ENCODE results near the gene SPP2. TPM values are rescaled to one million over a fixed set of nuclear protein-coding genes. Genes with fewer than 3 reads are reported as not detected.

SPP2 gene
- total RNA-seq, 1 donor from 2014 or later, result not detected

GRCh38 chr2:234038076-234038802, 12.3 kb upstream of the SPP2 start:
- DNase-seq (ENCODE audit: low spot score), result no peak

GRCh38 chr2:234044157-234044556, 6.3 kb upstream of the SPP2 start:
- no peak for DNase-seq (ENCODE audit: low spot score)

- no peak for DNase-seq (ENCODE audit: low spot score)
These were observed 4.0 kb upstream of the SPP2 start for GRCh38 chr2:234046521-234046920.

GRCh38 chr2:234047361-234047760, 3.1 kb upstream of the SPP2 start:
- no peak for DNase-seq (ENCODE audit: low spot score)

- no peak for DNase-seq (ENCODE audit: low spot score)
These were observed 2.5 kb upstream of the SPP2 start for GRCh38 chr2:234048049-234048448.

GRCh38 chr2:234051374-234052070, 1.0 kb downstream of the SPP2 start:
- DNase-seq (ENCODE audit: low spot score), result no peak

GRCh38 chr2:234058881-234059280, 8.4 kb downstream of the SPP2 start:
- no peak for DNase-seq (ENCODE audit: low spot score)

GRCh38 chr2:234060236-234060635, 9.7 kb downstream of the SPP2 start:
- DNase-seq (ENCODE audit: low spot score), result no peak

GRCh38 chr2:234061624-234062257, 11.2 kb downstream of the SPP2 start:
- DNase-seq (ENCODE audit: low spot score), result no peak

- DNase-seq (ENCODE audit: low spot score), result no peak
These were observed 16.1 kb downstream of the SPP2 start for GRCh38 chr2:234066587-234066986.

GRCh38 chr2:234071664-234072063, 21.2 kb downstream of the SPP2 start:
- DNase-seq (ENCODE audit: low spot score), result no peak

GRCh38 chr2:234072454-234072853, 22.0 kb downstream of the SPP2 start:
- no peak for DNase-seq (ENCODE audit: low spot score)

GRCh38 chr2:234074751-234075517, 24.4 kb downstream of the SPP2 start:
- DNase-seq (ENCODE audit: low spot score), result no peak

GRCh38 chr2:234075518-234075915, 25.0 kb downstream of the SPP2 start:
- DNase-seq (ENCODE audit: low spot score), result no peak

- DNase-seq (ENCODE audit: low spot score), result no peak
These were observed 25.4 kb downstream of the SPP2 start for GRCh38 chr2:234075947-234076346.

GRCh38 chr2:234076451-234076850, 25.9 kb downstream of the SPP2 start:
- no peak for DNase-seq (ENCODE audit: low spot score)

- no peak for DNase-seq (ENCODE audit: low spot score)
These were observed 27.6 kb downstream of the SPP2 start for GRCh38 chr2:234078129-234078528.

- DNase-seq (ENCODE audit: low spot score), result peak; percentile 6
These were observed 31.7 kb downstream of the SPP2 start for GRCh38 chr2:234081970-234082822.

GRCh38 chr2:234083572-234084348, 33.3 kb downstream of the SPP2 start:
- no peak for DNase-seq (ENCODE audit: low spot score)

GRCh38 chr2:234091432-234091879, 41.0 kb downstream of the SPP2 start:
- DNase-seq (ENCODE audit: low spot score), result peak; percentile 13

Measured in umbilical cord (tissue), 2 donors.